GM19395 (cell line): ENCODE measurements around the gene TUBD1.
A peak's percentile ranks its signal among the peaks of the same experiment; 100 is the strongest.
"Not testable (repeated sequence)": the region's sequence is repeated elsewhere in the genome, so short reads cannot be mapped to it uniquely, and the experiment has no call there.

Experiments
- ATAC-seq: cut with Tn5 transposase; IDR thresholded peaks from one replicate; pipeline ENCODE4 v1.9.1; 2021; ENCODE audit warnings: mild to moderate bottlenecking, moderate library complexity; ENCODE audit not compliant: unreplicated experiment

Gene TUBD1

GRCh38 chr17:59892924-59893675, at the start of gene TUBD1, which contains the start of gene RPS6KB1:
Gene TUBD1, minus strand, starts transcription at chr17:59892943. Its CDS starts 1,941 bp downstream, at chr17:59891002.
Gene RPS6KB1, plus strand, starts transcription at chr17:59893121. Its CDS starts 64 bp downstream, at chr17:59893185.
- ATAC-seq, result peak; percentile 86

DNA sequence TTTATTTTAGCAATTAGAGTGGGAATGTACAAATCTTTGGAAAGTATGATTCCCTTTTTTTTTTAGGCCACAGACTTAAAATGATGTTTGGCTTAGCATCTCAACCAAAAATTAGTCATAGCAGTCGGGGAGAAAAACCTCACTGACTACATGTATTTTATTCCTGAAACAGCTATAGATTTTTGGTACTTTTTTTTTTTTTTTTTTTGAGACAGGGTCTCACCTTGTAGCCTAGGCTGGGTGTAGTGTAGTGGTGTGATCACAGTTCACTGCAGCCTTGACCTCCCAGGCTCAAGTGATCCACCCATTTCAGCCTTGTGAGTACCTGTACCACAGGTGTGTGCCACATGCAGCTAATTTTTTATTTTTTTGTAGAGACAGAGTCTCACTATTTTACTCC, 48.4 kb upstream of the TUBD1 start:
- no peak for ATAC-seq

GRCh38 chr17:59940697-59941096, 48.0 kb upstream of the TUBD1 start:
- not testable (repeated sequence) for ATAC-seq

GRCh38 chr17:59933317-59933716, 40.6 kb upstream of the TUBD1 start:
- ATAC-seq, result not testable (repeated sequence)

DNA sequence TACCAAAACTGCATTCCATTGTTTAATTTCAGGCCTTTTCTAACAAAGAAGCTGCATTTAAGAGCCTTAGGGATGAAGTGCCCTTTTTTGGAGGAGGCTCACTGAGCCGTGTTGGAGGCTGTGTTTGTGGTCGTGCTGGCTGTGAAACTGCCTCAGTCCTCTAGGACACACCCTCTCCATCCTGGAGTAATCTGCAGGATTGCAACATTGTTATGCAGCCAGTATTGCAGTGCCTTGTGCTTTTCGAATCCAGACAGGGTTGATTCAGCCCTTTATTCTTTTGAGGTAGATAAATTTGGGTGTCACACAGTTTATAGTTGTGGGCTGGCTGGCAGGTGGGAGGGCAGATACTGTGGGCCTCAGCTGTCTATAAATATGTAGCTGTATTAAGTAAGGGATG, 38.0 kb upstream of the TUBD1 start:
- ATAC-seq, result not testable (repeated sequence)

- ATAC-seq, result not testable (repeated sequence)
Observed at GRCh38 chr17:59930121-59930520, 37.4 kb upstream of the TUBD1 start.

GRCh38 chr17:59920637-59921036, 27.9 kb upstream of the TUBD1 start:
- not testable (repeated sequence) for ATAC-seq

DNA sequence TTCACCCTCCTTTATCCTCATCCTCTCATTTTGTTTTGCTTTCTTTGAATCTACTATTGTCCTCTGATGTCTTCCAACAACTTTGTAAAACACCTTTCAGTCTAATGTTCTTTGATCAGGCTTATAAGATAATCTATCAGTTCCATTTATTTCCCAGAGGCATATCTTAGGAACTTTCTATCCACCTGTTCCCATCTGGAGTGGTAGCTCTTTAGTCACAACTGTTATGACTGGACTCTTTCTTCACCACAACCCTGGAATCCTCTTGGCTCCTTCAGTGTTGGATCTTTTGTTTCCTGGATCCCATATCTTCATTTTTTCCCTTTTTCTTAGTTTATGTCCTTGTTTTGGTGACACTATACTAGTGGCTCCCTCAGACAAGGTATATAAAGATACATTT, 23.7 kb upstream of the TUBD1 start:
- ATAC-seq, result no peak

DNA sequence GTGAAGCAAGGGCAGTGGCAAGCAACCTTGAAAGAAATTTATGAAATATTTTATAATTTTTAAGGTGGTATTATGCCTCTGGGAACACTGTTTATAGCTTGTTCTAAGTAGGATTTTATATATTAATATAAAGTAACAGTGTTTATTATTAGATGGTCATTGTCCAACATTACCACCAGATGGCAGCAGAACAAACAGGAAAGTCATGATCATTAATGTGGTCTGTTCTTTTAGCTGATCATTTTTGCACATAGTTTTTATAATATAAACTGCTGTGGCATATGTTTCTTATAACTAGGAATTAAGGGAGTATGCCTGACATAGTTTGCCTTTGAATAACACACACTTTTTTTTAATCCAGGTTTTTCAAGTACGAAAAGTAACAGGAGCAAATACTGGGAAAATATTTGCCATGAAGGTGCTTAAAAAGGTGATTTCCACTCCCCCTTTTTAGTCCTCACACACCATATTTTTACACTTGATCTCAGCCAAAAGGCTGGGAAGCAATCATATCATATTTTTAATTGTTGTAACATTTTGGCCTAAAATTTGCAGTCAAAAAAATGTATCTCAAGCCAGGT, 21.6 kb upstream of the TUBD1 start:
- ATAC-seq, result no peak

GRCh38 chr17:59907467-59907866, 14.7 kb upstream of the TUBD1 start:
- no peak for ATAC-seq

GRCh38 chr17:59903455-59903854, 10.7 kb upstream of the TUBD1 start:
- no peak for ATAC-seq

DNA sequence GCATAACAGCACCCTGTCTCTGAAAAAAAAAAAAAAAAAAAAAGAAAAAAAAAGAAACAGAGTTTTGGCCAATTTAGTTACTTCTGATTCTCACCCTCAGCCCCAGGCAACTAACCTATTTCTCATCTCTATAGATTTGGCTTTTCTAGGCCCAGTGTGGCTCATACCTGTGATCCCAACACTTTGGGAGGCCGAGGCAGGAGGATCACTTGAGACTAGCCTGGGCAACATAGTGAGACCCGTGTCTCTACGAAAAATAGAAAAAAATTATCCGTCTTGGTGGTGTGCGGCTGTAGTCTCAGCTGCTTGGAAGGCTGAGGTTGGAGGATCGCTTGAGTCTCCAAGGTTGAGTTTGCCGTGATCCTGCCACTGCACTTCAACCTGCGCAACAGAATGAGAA, 8.9 kb upstream of the TUBD1 start:
- no peak for ATAC-seq

DNA sequence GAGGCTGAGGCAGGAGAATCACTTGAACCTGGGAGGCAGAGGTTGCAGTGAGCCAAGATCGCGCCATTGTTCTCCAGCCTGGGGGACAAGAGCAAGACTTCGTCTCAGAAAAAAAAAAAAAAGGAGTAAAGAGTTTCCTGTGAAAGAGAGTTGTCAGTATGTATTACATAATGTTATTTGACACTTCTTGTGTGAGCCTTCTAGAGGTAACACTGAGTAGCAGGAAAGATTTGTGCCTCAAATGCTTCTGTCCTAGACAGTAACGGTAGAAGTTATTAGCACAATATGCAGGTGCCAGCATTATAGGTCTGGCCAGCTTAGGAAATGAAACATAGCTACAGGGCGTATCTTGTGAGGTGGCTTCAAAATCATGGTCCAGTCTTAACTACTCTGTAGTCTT, 6.4 kb upstream of the TUBD1 start:
- ATAC-seq, result no peak

DNA sequence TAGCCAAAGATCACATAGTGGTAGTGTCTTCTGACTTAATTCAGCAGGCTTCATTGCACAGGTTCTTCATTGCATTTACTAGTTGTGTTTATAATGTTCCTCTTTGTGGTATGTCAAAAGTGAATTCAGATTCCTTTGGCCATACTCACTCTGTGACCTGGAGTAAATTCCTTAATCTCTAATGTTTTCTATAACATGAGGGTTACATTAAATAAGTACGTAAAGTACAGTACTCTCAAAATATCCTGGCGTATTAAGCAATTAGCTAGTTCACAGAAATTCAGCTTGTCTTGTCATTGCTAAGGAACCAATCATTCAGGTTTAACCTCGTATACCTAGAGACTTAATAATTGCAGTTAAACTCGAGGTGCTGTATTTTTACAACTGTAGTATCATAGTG, 4.3 kb upstream of the TUBD1 start:
- ATAC-seq, result no peak

DNA sequence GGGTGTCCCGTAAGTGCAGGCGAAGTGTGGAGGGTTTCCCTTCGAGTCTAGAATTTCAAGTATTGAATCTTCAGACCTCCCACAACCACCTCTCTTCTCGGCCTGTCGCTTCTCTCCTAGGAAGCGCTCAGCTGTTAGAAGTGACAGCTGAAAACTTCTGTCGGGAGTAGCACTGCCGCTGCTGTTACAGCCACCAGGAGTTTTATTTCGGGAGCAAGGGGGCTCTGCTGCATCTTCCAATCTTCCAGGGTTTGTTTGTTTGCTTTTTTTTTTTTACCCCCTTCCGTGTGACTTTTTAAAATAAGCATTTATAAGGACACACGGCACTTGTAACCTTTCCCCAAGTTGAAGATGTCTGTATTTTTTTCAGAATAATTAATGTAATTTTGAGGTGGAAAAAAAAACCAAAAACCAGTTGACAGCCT, 945 bp upstream of the TUBD1 start:
- ATAC-seq, result peak; percentile 2

GRCh38 chr17:59892251-59892923, 356 bp downstream of the TUBD1 start:
- peak; percentile 67 for ATAC-seq

- ATAC-seq, result no peak
Observed at GRCh38 chr17:59890720-59891119, 2.0 kb downstream of the TUBD1 start.

DNA sequence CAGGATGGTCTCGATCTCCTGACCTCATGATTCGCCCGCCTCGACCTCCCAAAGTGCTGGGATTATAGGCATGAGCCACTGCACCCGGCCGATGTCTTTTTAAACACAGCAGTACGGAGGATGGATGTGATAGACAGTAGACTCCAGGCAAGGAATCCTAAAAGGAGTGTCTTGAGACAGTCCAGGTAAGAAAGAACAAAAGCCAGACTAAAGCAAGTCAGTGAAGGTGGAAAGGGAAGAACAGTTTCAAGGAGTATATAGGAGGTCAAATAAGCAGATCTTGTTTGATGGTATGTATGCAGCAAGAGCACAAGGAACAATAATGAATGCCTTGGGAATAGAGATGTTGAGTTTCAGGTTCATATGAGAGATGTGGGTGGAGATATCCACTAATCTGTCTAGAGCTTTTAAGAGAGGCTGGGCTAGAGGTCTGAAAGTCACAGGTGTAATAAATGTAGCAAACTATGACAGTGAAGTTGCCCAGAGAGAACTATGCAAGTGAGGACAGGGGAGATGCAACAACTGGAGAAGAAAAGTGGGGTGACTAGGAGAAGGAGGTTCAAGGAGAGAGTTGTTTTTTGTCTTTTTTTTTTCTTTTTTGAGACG, 4.5 kb downstream of the TUBD1 start:
- ATAC-seq, result no peak

DNA sequence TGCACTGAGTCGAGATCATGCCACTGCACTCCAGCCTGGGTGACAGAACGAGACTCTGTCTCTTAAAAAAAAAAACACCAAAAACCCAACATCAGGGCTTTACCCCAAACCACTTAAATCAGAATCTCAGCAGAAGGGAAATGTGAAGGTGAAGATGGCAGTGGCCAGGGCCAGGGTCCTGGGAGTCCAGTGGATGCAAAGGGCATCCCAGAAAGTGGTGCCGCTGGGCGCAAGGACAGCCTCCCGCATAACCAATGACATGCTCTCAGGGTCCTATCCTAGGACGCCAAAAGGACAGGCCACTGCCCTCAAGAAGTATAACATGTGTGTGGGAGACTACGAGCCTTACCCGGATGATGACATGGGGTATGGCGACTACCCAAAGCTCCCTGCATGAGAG, 7.9 kb downstream of the TUBD1 start:
- no peak for ATAC-seq

DNA sequence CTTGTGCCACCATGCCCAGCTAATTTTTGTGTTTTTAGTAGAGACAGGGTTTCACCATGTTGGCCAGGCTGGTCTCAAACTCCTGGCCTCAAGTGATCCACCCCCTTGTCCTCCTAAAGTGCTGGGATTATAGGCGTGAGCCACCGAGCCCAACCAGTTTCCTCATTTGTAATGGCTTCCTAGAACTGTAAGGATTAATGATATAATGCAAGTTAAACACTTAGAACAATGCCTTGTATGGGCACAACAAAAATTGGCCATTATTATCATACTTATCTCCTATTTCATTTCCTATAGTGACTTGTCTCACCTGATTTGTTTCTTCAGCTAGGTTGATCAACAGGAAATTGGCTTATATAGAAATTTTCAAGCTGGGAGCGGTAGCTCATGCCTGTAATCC, 14.1 kb downstream of the TUBD1 start:
- ATAC-seq, result no peak

DNA sequence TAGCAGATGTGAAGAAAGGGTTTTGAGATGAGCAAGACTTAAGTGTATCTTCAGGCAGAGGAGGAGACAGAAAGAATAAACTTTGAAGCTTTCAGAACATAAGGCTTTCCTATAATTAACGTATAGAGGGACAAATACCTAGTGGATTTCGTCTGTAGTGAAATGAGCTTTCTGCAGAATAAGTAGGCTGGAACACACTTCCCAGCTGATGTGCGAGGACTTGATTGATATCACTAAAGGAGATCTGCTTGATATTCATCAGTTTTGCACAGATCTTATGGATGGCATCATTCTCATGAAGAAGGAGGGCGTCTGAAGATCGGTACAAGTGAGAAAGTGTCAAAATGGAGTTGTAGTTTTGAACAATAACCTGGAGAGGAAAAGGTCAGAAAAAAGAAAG, 14.8 kb downstream of the TUBD1 start:
- no peak for ATAC-seq

- no peak for ATAC-seq
Observed at GRCh38 chr17:59876107-59876506, 16.6 kb downstream of the TUBD1 start.
